GM12875 (cell line): Measurements from ENCODE around the gene CLCN7.
A peak's percentile ranks its signal among the peaks of the same experiment; 100 is the strongest.

Source experiments
- H3K4me3 ChIP-seq: one replicate; pipeline ENCODE4 v1.5.1; 2011; ENCODE audit warnings: low read depth, low read length, control low read depth
- TF ChIP-seq, protein P1 (sequence below): IDR thresholded peaks from 2 replicates; pipeline ENCODE4 v1.5.1; 2011; ENCODE audit warnings: low read depth, mild to moderate bottlenecking, control low read depth, inconsistent platforms, low read length, moderate library complexity, borderline replicate concordance; ENCODE audit not compliant: insufficient read depth

Gene CLCN7

DNA sequence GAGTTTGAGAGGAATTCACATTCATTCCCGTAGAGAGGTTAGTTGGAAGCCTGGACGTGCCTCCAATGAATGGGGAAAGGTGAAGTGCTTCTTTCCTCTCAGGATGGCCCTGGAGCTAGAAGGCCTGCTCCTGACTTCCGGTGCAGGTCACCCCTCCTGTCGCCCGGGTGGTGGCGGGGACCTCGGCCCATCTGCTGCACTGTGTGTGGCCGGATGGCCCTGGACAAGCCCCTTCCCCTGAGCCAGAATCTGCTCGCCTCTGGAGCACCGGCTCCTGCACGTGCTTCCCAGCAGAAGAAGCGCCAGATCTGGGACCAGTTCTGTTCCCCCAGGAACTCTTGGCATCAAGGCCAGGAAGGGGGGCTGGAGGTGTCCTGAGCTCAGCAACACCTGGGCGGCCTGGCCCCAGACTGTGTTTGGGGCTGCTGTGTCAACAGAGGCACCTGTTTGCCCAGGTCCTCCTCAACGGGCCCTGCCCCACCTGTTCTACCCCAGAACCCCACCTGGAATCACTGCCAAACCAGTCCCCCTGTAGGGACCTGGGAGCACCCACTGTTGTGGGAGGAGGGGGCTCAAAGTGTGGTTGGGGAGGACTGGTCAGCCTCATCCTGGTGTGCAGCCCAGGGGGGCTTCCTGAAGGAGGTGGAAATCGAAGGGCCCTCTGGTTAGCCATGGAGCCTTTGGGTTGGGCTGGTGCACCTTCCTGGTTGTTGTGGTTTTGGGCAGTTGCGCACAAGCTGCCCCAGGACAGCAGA lies 49.0 kb downstream of the CLCN7 start:
- TF ChIP-seq, protein P1, sequence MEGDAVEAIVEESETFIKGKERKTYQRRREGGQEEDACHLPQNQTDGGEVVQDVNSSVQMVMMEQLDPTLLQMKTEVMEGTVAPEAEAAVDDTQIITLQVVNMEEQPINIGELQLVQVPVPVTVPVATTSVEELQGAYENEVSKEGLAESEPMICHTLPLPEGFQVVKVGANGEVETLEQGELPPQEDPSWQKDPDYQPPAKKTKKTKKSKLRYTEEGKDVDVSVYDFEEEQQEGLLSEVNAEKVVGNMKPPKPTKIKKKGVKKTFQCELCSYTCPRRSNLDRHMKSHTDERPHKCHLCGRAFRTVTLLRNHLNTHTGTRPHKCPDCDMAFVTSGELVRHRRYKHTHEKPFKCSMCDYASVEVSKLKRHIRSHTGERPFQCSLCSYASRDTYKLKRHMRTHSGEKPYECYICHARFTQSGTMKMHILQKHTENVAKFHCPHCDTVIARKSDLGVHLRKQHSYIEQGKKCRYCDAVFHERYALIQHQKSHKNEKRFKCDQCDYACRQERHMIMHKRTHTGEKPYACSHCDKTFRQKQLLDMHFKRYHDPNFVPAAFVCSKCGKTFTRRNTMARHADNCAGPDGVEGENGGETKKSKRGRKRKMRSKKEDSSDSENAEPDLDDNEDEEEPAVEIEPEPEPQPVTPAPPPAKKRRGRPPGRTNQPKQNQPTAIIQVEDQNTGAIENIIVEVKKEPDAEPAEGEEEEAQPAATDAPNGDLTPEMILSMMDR: no peak
- no peak overlapping the region for H3K4me3 ChIP-seq

DNA sequence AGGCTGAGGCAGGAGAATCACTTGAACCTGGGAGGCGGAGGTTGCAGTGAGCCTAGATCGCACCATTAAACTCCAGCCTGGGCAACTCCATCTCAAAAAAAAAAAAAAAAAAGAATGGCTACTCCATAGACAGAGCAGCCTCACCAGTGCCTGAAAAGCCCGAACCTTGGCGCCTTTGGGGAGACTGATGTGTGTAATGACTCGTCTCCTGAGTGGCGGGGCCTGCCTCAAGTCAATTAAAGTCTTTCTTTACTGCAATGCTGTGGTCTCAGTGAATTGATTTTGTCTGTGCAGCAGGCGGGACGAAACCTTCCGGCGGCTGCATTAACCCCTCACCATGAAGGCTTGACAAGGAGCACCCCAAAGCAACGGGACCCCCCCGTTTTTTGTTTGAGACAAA lies 50.8 kb downstream of the CLCN7 start:
- TF ChIP-seq, protein P1: no peak
- H3K4me3 ChIP-seq: no peak overlapping the region

DNA sequence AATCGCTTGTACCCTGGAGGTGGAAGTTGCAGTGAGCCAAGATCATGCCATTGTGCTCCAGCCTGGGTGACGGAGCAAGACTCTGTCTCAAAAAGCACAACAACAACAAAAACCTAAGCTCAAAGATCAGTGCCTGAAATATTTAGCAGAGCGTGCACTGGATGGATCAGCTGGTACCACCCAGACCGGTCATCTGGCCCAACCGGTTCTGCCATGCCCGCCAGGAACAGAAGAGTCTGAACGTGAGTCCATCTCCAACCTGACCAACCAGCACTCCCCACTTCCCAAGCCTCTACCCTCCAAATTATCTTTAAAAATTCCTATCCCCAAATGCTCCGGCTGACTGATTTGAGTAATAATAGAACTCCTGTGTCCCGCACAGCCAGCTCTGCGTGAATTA lies 52.8 kb downstream of the CLCN7 start:
- H3K4me3 ChIP-seq: no peak overlapping the region
- TF ChIP-seq, protein P1: no peak

DNA sequence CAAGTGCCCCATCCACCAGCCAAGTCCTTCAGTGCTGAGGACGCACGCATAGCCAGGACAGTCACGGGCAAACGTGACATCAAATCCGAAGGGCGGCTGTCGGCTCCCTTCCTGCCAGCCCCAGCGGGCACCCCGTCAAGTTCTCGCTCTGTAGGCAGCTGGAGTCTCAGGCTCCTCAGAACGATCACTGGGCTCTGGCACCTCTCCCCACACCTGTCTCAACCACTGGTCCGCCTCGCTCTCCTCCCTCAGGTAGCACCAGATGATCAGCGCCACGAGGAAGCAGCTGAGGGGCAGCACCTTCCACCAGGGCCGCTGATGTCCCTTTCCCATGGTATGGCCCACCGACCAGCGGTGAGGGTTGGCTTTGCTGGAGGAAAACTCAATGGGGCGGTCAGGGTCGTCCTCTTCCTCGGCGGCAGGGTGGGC lies 54.7 kb downstream of the CLCN7 start:
- TF ChIP-seq, protein P1: no peak
- peak overlapping the region; percentile 97 for H3K4me3 ChIP-seq

DNA sequence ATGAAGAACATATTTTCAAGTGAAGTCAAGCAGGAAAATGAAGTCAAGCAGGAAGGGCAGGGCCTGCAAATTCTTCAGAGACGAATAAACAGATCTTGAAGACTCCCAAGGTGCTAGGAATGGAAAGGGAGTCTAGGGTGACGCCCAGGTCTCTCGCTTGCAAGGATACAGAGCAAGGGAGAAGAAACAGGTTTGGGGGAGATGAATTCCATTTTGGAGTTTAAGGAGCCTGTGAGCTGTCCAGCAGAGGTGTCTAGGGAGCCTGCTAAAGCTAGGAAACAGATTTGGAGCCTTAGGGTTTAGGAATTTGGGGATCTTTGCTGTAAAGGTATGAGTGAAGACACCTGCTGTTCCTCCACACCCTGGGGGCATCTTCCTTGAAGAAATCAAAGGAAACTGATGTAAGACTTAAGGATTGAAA lies 58.3 kb downstream of the CLCN7 start:
- no peak overlapping the region for H3K4me3 ChIP-seq
- TF ChIP-seq, protein P1: no peak

DNA sequence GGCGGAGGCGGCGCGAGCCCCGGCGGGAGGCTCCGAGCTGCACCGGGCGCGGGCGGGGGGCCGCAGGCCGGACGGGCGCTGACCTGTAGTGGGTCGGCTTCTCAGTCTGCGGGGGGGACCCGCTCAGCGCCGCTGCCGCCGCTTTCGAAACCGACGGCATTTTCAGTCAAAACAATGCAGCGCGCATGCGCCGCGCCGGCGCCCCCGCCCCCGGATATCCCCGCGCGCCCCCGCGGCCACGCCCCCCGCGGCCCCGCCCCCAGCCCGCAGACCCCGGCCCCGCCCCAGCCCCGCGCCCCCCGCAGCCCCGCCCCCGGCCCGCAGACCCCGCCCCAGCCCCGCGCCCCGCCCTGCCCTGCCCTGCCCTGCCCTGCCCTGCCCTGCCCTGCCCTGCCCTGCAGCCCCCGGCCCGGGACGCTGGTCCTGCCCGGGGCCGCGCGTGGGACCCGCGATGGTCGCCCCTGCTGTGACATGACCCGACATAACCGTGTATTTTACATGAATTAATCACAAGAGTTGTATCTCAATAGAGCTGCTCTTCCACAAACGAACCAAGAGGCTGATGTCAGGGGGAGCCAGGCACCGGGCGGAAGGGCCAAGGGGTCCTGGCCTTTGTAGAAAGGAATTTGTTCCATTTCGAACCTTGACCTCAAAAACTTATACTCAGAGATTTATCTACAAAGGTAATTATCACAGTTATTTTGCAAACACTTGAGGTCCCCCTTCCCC lies 60.1 kb downstream of the CLCN7 start, which contains the start of gene UNKL:
Gene UNKL, minus strand, starts transcription at position 173 of the 729 bp plus-strand sequence. Its CDS starts 13 bp downstream, at position 160.
- TF ChIP-seq, protein P1: no peak

More for the DNA sequence above, 60.1 kb downstream of the CLCN7 start, which contains the start of gene UNKL:
- peak within 1 kb of the TSS; percentile 97 for H3K4me3 ChIP-seq
